ENCODE results near the gene VPS72. TPM values are rescaled to one million over a fixed set of nuclear protein-coding genes. Genes with fewer than 3 reads are reported as not detected.

Gene VPS72
- total RNA-seq, 1 donor from 2014 or later, result 68.6 TPM

DNA sequence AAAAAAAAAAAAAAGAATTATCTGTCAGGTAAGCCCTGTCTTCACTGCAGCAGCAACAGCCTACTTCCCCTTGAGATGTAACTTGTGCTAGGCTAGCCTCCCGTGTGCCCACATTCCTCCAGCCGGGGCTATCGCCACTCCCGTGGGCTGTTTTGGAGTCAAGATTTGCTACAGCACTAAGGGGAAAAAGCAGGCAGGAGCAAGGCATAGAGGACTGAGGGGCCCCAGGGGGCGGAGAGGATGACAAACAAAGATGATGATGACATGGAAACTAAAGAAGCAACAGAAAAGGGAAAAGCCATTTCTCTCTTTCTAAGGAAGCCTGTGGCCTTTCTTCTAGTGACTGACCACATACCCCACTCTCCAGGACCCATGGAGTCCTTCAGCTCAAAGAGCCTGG is 31.7 kb downstream of the VPS72 start:
- DNase-seq (ENCODE audit: low read depth), result no peak
- no peak for TF ChIP-seq CTCF (conservative IDR thresholded peaks at IDR 0.05; ENCODE audit: low read depth, low read length)

GRCh38 chr1:151157067-151157531 is 32.9 kb downstream of the VPS72 start:
- H3K4me3 ChIP-seq (ENCODE audit: low read depth, low read length), result no peak overlapping the region
- TF ChIP-seq CTCF (conservative IDR thresholded peaks at IDR 0.05; ENCODE audit: low read depth, low read length), result no peak
- no peak for DNase-seq (ENCODE audit: low read depth)

More for the DNA sequence above, 31.7 kb downstream of the VPS72 start:
- no peak overlapping the region for H3K4me3 ChIP-seq (ENCODE audit: low read depth, low read length)

GRCh38 chr1:151156515-151156819 is 33.5 kb downstream of the VPS72 start, which contains the start of gene TNFAIP8L2:
Gene TNFAIP8L2, plus strand, starts transcription at chr1:151156649. Its CDS starts 2,049 bp downstream, at chr1:151158698.
- no peak for TF ChIP-seq CTCF (conservative IDR thresholded peaks at IDR 0.05; ENCODE audit: low read depth, low read length)
- no peak within 1 kb of the TSS for H3K4me3 ChIP-seq (ENCODE audit: low read depth, low read length)
- no peak for DNase-seq (ENCODE audit: low read depth)

GRCh38 chr1:151147665-151148064 is 42.3 kb downstream of the VPS72 start:
- H3K4me3 ChIP-seq (ENCODE audit: low read depth, low read length), result no peak overlapping the region
- no peak for TF ChIP-seq CTCF (conservative IDR thresholded peaks at IDR 0.05; ENCODE audit: low read depth, low read length)
- no peak for DNase-seq (ENCODE audit: low read depth)

DNA sequence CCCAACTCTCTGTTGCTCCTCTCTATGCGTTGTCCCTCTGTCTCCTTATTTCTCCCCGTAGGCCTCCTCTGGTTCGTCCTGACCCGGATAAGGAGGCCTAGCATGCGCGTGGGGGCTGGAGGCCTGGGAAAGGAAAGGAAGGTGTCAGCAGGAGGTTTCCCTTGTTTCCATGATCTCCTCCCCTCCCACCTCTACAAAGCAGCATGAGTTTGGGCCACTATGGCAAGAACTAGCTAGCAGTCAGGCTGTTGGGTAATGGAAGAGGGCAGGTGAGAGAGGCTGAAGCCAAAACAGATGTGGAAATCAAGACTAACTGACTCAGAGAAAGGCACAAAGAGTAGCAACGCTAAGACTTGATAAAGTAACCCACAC is 42.9 kb downstream of the VPS72 start:
- H3K4me3 ChIP-seq (ENCODE audit: low read depth, low read length), result peak overlapping the region; percentile 67
- DNase-seq (ENCODE audit: low read depth), result no peak
- TF ChIP-seq CTCF (conservative IDR thresholded peaks at IDR 0.05; ENCODE audit: low read depth, low read length), result no peak

GRCh38 chr1:151146412-151147131 is 43.4 kb downstream of the VPS72 start, which contains the start of gene SEMA6C:
Gene SEMA6C, minus strand, starts transcription at chr1:151146631. Its CDS starts 4,010 bp downstream, at chr1:151142621.
- DNase-seq (ENCODE audit: low read depth), result no peak
- no peak for TF ChIP-seq CTCF (conservative IDR thresholded peaks at IDR 0.05; ENCODE audit: low read depth, low read length)

GRCh38 chr1:151146072-151146411 is 44.0 kb downstream of the VPS72 start:
- no peak for TF ChIP-seq CTCF (conservative IDR thresholded peaks at IDR 0.05; ENCODE audit: low read depth, low read length)
- DNase-seq (ENCODE audit: low read depth), result no peak
- H3K4me3 ChIP-seq (ENCODE audit: low read depth, low read length), result peak overlapping the region; percentile 67

More at GRCh38 chr1:151146412-151147131, 43.4 kb downstream of the VPS72 start, which contains the start of gene SEMA6C:
- H3K4me3 ChIP-seq (ENCODE audit: low read depth, low read length), result peak within 1 kb of the TSS; percentile 67

Data from epithelial cell of proximal tubule (primary cell).